Astrocyte (in vitro differentiated cells and primary cell): ENCODE measurements around the gene SYCE1. TPM values are rescaled to one million over a fixed set of nuclear protein-coding genes. Genes with fewer than 3 reads are reported as not detected.
"Not testable (repeated sequence)": the region's sequence is repeated elsewhere in the genome, so short reads cannot be mapped to it uniquely, and the experiment has no call there.

Experiments
- DNase-seq: peaks from one replicate; pipeline ENCODE4 v3.0.0-alpha.2; 2010; ENCODE audit warnings: low read depth
- FAIRE-seq: peaks from 2 replicates; lab custom pipeline; 2011; peaks lifted over from hg19 to GRCh38; lab: Jason Lieb, UNC
- H2AFZ ChIP-seq: 2 replicates; pipeline ENCODE4 v1.6.0; 2012; ENCODE audit warnings: low read depth, low read length, inconsistent platforms
- H3K27ac ChIP-seq: 2 replicates; pipeline ENCODE4 v1.5.1; 2011; ENCODE audit warnings: low read depth, low read length, inconsistent platforms
- H3K27me3 ChIP-seq: 2 replicates; pipeline ENCODE4 v1.6.0; 2011; ENCODE audit warnings: low read length, inconsistent platforms; ENCODE audit not compliant: insufficient read depth
- H3K36me3 ChIP-seq: 2 replicates; pipeline ENCODE4 v1.5.1; 2011; ENCODE audit warnings: low read length, inconsistent platforms; ENCODE audit not compliant: insufficient read depth
- H3K4me1 ChIP-seq: 2 replicates; pipeline ENCODE4 v1.5.1; 2011; ENCODE audit warnings: low read length, inconsistent platforms; ENCODE audit not compliant: insufficient read depth
- H3K4me2 ChIP-seq: 2 replicates; pipeline ENCODE4 v1.6.0; 2012; ENCODE audit warnings: low read length, inconsistent platforms
- H3K4me3 ChIP-seq: 2 replicates; pipeline ENCODE4 v1.5.1; 2011; ENCODE audit warnings: low read depth, mild to moderate bottlenecking, low read length, inconsistent platforms; ENCODE audit not compliant: insufficient read depth
- H3K79me2 ChIP-seq: 2 replicates; pipeline ENCODE4 v1.6.0; 2012; ENCODE audit warnings: mild to moderate bottlenecking, low read length, inconsistent platforms; ENCODE audit not compliant: insufficient read depth
- H3K9ac ChIP-seq: 2 replicates; pipeline ENCODE4 v1.6.0; 2012; ENCODE audit warnings: mild to moderate bottlenecking, low read length, inconsistent platforms
- H3K9me3 ChIP-seq: 2 replicates; pipeline ENCODE4 v1.5.1; 2012; ENCODE audit warnings: low read depth, mild to moderate bottlenecking, low read length, inconsistent platforms; ENCODE audit not compliant: insufficient read depth
- H4K20me1 ChIP-seq: 2 replicates; pipeline ENCODE4 v1.6.0; 2012; ENCODE audit warnings: low read length, inconsistent platforms; ENCODE audit not compliant: insufficient read depth
- H3K27ac Mint-ChIP-seq: one replicate; pipeline ENCODE4 v1.8.0; 2021; ENCODE audit warnings: mild to moderate bottlenecking, mixed read lengths; ENCODE audit not compliant: unreplicated experiment
- H3K27me3 Mint-ChIP-seq: one replicate; pipeline ENCODE4 v1.8.0; 2021; ENCODE audit warnings: low read depth, mixed read lengths; ENCODE audit not compliant: unreplicated experiment
- H3K36me3 Mint-ChIP-seq: one replicate; pipeline ENCODE4 v1.8.0; 2021; ENCODE audit warnings: low read depth, mixed read lengths; ENCODE audit not compliant: unreplicated experiment
- H3K4me1 Mint-ChIP-seq: one replicate; pipeline ENCODE4 v1.8.0; 2021; ENCODE audit warnings: low read depth, mixed read lengths; ENCODE audit not compliant: unreplicated experiment
- H3K4me3 Mint-ChIP-seq: one replicate; pipeline ENCODE4 v1.8.0; 2021; ENCODE audit warnings: mild to moderate bottlenecking, moderate library complexity, mixed read lengths; ENCODE audit not compliant: unreplicated experiment
- H3K9me3 Mint-ChIP-seq: one replicate; pipeline ENCODE4 v1.8.0; 2021; ENCODE audit warnings: mild to moderate bottlenecking, mixed read lengths; ENCODE audit not compliant: unreplicated experiment
- EZH2 ChIP-seq: IDR thresholded peaks from 2 replicates; pipeline ENCODE4 v1.6.1; 2012; ENCODE audit warnings: mild to moderate bottlenecking, low read length, inconsistent platforms; ENCODE audit not compliant: insufficient read depth
- total RNA-seq: library from RNA; stranded (reverse); gene quantifications from 2 replicates; pipeline ENCODE4 v1.2.1, GENCODE V29; 2021
- TF ChIP-seq, protein P1 (sequence below): IDR thresholded peaks from 2 replicates; pipeline ENCODE4 v1.5.1; 2011; ENCODE audit warnings: low read depth, mild to moderate bottlenecking, inconsistent platforms, low read length, moderate library complexity; ENCODE audit not compliant: insufficient read depth

The SYCE1 gene
- total RNA-seq, 1 donor from 2014 or later = 0.23 TPM

GRCh38 chr10:133600657-133601056 is 35.3 kb upstream of the SYCE1 start:
- H3K27me3 ChIP-seq = no peaks in the 10 kb centered on the region
- Mint-ChIP-seq H3K27me3 (peaks cover 24% of the 10 kb centered on the region), H3K9me3 (peaks cover 4% of the 10 kb centered on the region), H3K27ac (no peak overlapping the region), H3K4me3 (no peak overlapping the region), H3K36me3 (no peaks in the 10 kb centered on the region), H3K4me1 (no peaks in the 10 kb centered on the region)
- H3K27ac ChIP-seq = no peak overlapping the region
- no peaks in the 10 kb centered on the region for H3K79me2 ChIP-seq
- H3K9ac ChIP-seq = no peak overlapping the region
- no peaks in the 10 kb centered on the region for H4K20me1 ChIP-seq
- no peaks in the 10 kb centered on the region for H3K4me1 ChIP-seq
- no peak overlapping the region for H3K4me3 ChIP-seq
- H3K9me3 ChIP-seq = peaks cover 3% of the 10 kb centered on the region
- TF ChIP-seq, protein P1, sequence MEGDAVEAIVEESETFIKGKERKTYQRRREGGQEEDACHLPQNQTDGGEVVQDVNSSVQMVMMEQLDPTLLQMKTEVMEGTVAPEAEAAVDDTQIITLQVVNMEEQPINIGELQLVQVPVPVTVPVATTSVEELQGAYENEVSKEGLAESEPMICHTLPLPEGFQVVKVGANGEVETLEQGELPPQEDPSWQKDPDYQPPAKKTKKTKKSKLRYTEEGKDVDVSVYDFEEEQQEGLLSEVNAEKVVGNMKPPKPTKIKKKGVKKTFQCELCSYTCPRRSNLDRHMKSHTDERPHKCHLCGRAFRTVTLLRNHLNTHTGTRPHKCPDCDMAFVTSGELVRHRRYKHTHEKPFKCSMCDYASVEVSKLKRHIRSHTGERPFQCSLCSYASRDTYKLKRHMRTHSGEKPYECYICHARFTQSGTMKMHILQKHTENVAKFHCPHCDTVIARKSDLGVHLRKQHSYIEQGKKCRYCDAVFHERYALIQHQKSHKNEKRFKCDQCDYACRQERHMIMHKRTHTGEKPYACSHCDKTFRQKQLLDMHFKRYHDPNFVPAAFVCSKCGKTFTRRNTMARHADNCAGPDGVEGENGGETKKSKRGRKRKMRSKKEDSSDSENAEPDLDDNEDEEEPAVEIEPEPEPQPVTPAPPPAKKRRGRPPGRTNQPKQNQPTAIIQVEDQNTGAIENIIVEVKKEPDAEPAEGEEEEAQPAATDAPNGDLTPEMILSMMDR = no peak
- TF ChIP-seq EZH2 = no peak
- no peak overlapping the region for H3K4me2 ChIP-seq
- H2AFZ ChIP-seq = no peak overlapping the region
- no peak for FAIRE-seq
- no peaks in the 10 kb centered on the region for H3K36me3 ChIP-seq
- no peak for DNase-seq

DNA sequence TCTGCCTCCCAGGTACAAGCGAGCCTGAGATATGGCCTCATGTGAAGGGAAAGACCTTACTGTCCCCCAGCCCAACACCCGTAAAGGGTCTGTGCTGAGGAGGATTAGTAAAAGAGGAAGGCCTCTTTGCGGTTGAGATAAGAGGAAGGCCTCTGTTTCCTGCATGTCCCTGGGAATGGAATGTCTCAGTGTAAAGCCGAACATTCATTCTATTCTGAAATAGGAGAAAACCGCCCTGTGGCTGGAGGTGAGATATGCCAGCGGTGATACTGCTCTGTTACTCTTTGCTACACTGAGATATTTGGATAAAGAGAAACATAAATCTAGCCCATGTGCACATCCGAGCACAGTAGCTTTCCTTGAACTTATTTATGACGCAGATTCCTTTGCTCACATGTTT is 34.5 kb upstream of the SYCE1 start:
- peaks cover 21% of the 10 kb centered on the region for H3K27me3 Mint-ChIP-seq
- not testable (repeated sequence) for DNase-seq, H3K36me3 ChIP-seq, H3K27me3 ChIP-seq, H4K20me1 ChIP-seq, FAIRE-seq, H3K4me1 Mint-ChIP-seq, H3K4me3 ChIP-seq, H3K79me2 ChIP-seq, H3K36me3 Mint-ChIP-seq, H3K4me1 ChIP-seq, H3K9ac ChIP-seq, H3K9me3 Mint-ChIP-seq, H2AFZ ChIP-seq, H3K27ac Mint-ChIP-seq, H3K4me3 Mint-ChIP-seq, H3K9me3 ChIP-seq, H3K4me2 ChIP-seq, H3K27ac ChIP-seq

- Histone ChIP-seq H3K9ac (no peak overlapping the region), H3K27ac (no peak overlapping the region), H3K4me2 (no peak overlapping the region), H3K27me3 (no peaks in the 10 kb centered on the region), H3K4me3 (no peak overlapping the region), H2AFZ (no peak overlapping the region), H3K9me3 (no peaks in the 10 kb centered on the region), H3K79me2 (no peaks in the 10 kb centered on the region), H3K36me3 (no peaks in the 10 kb centered on the region), H4K20me1 (no peaks in the 10 kb centered on the region), H3K4me1 (no peaks in the 10 kb centered on the region)
- no peak for TF ChIP-seq EZH2
- TF ChIP-seq, protein P1 = no peak
- Mint-ChIP-seq H3K27ac (no peak overlapping the region), H3K4me1 (no peaks in the 10 kb centered on the region), H3K36me3 (no peaks in the 10 kb centered on the region), H3K9me3 (no peaks in the 10 kb centered on the region), H3K27me3 (peaks cover 11% of the 10 kb centered on the region), H3K4me3 (no peak overlapping the region)
- FAIRE-seq (no peak), DNase-seq (no peak)
Observed at GRCh38 chr10:133592716-133593115, 27.3 kb upstream of the SYCE1 start.
